ENCODE results near the gene WDR20. TPM values are rescaled to one million over a fixed set of nuclear protein-coding genes. Genes with fewer than 3 reads are reported as not detected.

Gene WDR20
- total and polyA plus RNA-seq, 11 donors = 10.4 to 26.5 (median 19.5) TPM

DNA sequence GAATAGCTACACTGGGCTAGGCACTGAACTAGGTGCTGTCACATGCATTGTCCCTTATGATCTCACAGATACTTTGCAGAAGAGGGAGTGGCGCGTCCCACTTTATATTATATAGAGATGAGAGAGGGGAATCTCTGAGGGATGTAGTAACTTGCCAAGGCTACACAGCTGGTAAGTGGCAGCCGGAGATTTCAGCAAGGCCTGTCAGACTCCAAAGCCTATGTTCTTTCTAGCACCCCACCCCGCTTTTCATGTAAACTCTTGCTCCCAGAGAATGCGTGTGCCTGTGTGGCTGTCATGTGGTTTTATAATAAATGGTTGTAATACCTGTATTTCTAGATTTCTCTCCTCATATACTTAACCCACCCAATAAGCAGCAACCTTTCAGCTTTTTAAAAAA is 39.1 kb downstream of the WDR20 start:
- Histone ChIP-seq H3K27ac (no peak overlapping the region), H3K36me3 (peaks cover 0 to 5% (median 0%) of the 10 kb centered on the region in 9 donors), H3K9me3 (no peaks in the 10 kb centered on the region), H3K4me3 (no peak overlapping the region), H3K4me1 (peaks cover 0 to 41% (median 28%) of the 10 kb centered on the region in 12 donors), H3K27me3 (no peaks in the 10 kb centered on the region)
- no peak for DNase-seq
- no peak for TF ChIP-seq POLR2A (IDR thresholded peaks at IDR 0.05)
- TF ChIP-seq, protein P1, sequence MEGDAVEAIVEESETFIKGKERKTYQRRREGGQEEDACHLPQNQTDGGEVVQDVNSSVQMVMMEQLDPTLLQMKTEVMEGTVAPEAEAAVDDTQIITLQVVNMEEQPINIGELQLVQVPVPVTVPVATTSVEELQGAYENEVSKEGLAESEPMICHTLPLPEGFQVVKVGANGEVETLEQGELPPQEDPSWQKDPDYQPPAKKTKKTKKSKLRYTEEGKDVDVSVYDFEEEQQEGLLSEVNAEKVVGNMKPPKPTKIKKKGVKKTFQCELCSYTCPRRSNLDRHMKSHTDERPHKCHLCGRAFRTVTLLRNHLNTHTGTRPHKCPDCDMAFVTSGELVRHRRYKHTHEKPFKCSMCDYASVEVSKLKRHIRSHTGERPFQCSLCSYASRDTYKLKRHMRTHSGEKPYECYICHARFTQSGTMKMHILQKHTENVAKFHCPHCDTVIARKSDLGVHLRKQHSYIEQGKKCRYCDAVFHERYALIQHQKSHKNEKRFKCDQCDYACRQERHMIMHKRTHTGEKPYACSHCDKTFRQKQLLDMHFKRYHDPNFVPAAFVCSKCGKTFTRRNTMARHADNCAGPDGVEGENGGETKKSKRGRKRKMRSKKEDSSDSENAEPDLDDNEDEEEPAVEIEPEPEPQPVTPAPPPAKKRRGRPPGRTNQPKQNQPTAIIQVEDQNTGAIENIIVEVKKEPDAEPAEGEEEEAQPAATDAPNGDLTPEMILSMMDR (IDR thresholded peaks at IDR 0.05) = no peak
- WGBS, 4 donors = 86 to 94% (median 90%) methylated on average over 5 of the region's 5 CpGs
- no peak for ATAC-seq
- intact Hi-C loops (cut with DNase I) = no loop called here

DNA sequence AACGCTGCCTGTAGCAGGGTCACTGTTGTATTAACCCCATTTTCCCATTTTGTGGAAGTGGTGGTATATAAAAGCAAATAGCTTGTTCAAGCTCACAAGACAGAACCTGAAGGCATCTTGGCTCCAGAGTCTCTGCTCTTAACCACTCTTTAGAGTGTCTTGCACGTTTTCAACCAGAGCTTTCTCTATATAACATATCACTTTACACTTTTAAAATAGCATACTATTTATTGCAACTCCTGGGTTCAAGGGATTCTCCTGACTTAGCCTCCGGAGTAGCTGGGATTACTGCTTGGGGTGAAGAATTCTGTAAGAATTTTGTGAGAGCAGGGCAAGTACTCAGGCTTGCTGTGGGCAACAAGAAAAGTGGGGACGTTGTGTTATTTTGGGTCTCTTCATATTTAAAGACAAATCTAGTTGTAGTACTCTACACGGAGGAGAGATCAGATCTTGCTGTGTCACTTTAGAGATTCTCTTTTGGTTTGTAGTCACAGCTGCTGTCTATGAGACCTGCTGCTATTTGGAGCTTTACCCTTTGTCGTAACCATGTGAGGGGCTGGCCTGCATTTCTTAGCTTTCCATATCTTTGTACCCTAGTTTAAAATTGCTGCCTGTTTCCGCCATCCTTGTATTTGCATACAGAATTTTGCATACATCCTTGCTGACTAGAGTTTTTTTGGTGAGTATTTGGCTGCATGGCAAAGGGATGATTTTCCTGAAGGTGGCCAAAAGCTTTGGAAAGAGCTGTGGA is 40.7 kb downstream of the WDR20 start:
- H3K9me3 ChIP-seq = no peaks in the 10 kb centered on the region
- peaks cover 0 to 41% (median 29%) of the 10 kb centered on the region in 12 donors for H3K4me1 ChIP-seq
- intact Hi-C loops (cut with DNase I) = no loop called here
- DNase-seq (no peak), ATAC-seq (no peak)
- peaks cover 0 to 5% (median 0%) of the 10 kb centered on the region in 9 donors for H3K36me3 ChIP-seq
- no peaks in the 10 kb centered on the region for H3K27me3 ChIP-seq
- 49 to 70% (median 53%) methylated on average over 7 of the region's 7 CpGs for WGBS, 4 donors
- H3K27ac ChIP-seq = no peak overlapping the region
- TF ChIP-seq POLR2A (IDR thresholded peaks at IDR 0.05) = no peak
- TF ChIP-seq, protein P1 (IDR thresholded peaks at IDR 0.05) = no peak
- H3K4me3 ChIP-seq = no peak overlapping the region

DNA sequence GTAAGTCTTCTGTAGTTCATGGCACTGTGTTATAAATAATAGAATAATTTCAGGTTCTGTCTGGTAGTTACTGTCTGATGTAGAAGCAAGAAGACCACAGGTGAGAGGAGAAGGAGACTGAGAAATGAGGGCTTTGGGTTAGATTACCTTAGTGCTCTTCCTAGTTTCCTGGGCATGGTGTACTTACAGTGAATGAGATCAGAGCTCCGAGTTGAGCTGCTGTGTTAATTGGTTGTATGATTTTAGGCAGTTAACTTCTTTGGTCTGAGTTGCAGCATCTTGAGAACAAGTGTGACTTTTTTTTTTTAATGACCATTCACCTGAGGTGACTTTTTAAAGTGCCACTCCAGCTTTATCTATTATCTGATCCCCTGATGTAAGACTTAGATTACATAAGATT is 41.5 kb downstream of the WDR20 start:
- H3K9me3 ChIP-seq = no peaks in the 10 kb centered on the region
- WGBS, 4 donors = 57 to 72% (median 69%) methylated on average over 1 of the region's 1 CpG
- peaks cover 0 to 5% (median 0%) of the 10 kb centered on the region in 9 donors for H3K36me3 ChIP-seq
- H3K4me3 ChIP-seq = no peak overlapping the region
- peaks cover 0 to 41% (median 29%) of the 10 kb centered on the region in 12 donors for H3K4me1 ChIP-seq
- no peak overlapping the region for H3K27ac ChIP-seq
- DNase-seq (no peak), ATAC-seq (no peak)
- intact Hi-C loops (cut with DNase I) = no loop called here
- TF ChIP-seq POLR2A (IDR thresholded peaks at IDR 0.05) = no peak
- TF ChIP-seq, protein P1 (IDR thresholded peaks at IDR 0.05) = no peak
- no peaks in the 10 kb centered on the region for H3K27me3 ChIP-seq

DNA sequence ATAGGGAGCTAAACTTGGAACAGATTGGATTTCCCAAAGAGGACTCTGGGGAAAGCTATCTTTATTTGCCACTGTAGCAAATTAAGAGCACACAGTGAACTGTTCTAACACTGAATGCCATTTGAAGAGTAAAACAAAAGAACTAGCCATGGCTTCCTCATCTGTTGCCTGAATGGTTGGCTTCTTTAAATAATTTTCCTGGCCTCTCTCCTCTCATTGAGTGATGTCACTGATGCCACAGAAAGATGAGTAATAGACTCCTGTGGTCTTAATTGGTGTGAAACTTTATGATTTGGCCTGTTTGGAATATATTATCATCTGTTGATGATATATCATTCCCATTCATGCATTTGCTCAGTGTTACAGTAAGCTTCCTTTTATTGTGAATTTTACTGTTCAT is 42.5 kb downstream of the WDR20 start:
- TF ChIP-seq POLR2A (IDR thresholded peaks at IDR 0.05) = no peak
- TF ChIP-seq, protein P1 (IDR thresholded peaks at IDR 0.05) = no peak
- Histone ChIP-seq H3K27me3 (no peaks in the 10 kb centered on the region), H3K4me1 (peaks cover 0 to 48% (median 33%) of the 10 kb centered on the region in 12 donors), H3K4me3 (no peak overlapping the region), H3K36me3 (peaks cover 0 to 5% (median 0%) of the 10 kb centered on the region in 9 donors), H3K27ac (no peak overlapping the region), H3K9me3 (no peaks in the 10 kb centered on the region)
- no peak for DNase-seq
- intact Hi-C loops (cut with DNase I) = no loop called here
- ATAC-seq = peak in 1 of 4 donors; percentile 17
